CD4-positive, alpha-beta T cell treated with Interleukin-17A for 1 hour (primary cell): ENCODE data around the gene CPZ.

Experiments used
- DNase-seq: peaks from one replicate; pipeline ENCODE4 v3.0.0-alpha.2; 2020

CPZ gene

DNA sequence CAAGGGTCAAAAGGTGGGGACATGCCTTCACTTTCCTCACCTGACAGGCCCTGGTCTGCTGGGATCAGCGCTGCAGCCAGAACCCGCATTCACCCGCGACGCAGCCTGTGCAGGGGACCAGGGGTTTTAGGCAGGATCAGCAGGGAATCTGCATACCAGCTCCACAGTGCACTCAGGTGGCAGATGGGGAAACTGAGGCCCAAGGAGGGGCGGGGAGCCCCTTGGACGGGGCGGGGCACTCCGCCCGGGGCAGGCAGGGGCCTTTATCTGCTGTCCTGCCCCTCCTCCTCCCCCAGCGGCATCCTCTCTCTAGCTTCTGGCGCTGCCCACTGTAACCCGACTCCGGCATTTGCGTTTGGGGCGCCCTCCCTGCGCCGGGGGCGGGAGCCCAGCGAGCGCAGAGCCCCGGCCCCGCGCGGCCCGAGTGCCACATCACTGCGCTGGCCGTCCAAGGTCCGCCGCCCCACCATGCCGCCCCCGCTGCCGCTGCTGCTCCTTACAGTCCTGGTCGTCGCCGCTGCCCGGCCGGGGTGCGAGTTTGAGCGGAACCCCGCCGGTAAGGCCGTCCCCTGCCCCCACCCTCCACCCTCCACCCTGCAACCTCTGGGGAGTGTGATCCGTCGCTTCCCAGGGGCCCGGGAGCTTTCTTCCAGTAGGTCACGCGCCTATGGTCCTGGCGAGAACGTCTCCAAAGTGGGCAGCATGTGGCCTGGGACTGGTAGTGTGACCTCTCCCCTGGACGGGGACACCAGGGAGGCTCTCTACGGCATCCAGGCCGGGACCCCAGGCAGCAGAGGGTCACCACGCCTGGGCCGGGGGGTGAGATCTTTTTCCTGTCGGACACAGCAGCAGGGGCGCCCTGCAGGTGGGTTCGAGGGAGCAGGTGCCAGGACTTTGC lies at the start of gene CPZ:
Gene CPZ (plus strand): TSS at position 400 of the 898 bp plus-strand sequence. CDS start 69 bp downstream, at position 469.
- DNase-seq = no peak

DNA sequence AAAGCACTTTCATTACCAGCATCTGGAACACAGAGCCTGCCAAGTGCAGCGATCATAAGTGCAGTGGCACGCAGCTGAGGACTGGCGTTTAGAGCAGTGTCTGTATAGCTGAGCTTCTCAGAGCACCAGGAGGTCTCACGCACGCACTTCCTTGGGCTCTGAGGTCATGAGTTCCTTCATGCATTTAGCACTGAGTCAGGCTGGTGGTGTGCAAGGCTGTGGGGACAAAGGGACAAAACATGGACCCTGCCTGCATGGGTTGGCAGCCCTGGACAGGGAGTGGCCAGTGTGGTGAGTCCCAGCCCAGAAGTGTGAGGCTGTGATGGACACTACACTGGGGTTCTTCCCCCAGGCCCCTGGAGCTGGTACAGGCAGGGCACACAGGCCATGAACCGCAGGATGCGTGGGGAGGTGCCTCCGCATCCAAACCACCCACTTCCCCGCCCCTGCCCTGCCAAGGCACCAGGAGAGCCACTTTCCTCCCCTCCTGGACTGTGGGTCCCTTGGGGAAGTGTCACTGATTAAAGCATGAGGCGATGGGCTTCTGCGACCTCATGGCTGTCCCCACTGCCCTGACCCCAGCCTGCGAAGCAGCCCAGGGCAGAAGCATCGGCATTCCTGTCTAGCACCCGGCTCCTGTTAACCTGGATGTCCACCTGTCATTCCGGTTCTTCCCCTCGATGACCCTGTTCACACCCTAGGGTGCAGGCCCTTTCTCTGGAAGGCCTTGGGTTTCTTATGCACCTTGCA lies 49.6 kb upstream of the CPZ start:
- DNase-seq = no peak

DNA sequence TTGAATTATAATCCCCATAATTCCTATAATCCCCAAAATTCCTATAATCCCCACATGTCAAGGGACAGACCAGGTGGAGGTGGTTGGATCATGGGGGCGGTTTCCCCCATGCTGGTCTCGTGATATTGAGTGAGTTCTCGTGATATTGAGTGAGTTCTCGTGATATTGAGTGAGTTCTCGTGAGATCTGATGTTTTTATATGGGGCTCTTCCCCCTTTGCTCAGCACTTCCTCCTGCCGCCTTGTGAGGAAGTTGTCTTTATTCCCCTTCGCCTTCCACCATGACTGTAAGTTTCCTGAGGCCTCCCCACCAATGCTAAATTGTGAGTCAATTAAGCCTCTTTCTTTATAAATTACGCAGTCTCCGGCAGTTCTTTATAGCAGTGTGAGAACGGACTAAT lies 48.9 kb upstream of the CPZ start:
- DNase-seq = no peak

DNA sequence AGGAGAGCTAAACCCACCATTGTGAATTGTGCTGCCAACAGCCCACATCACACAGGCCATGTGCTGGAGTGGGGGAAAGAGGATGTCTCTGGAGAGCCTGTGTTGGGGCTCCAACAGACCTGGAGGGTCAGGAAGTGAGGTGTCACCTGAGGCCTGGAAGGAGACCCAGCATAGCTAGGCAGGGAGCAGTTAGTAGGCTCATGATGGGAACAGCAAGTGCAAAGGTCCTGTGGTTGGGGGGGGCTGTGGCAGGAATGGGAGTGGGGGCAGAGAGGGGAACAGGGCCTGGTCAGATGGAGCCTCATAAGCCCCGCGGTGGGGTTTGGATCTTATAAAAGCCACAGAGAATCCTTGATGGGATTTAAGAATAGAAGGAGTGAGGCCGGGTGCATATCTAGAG lies 48.3 kb upstream of the CPZ start:
- no peak for DNase-seq

DNA sequence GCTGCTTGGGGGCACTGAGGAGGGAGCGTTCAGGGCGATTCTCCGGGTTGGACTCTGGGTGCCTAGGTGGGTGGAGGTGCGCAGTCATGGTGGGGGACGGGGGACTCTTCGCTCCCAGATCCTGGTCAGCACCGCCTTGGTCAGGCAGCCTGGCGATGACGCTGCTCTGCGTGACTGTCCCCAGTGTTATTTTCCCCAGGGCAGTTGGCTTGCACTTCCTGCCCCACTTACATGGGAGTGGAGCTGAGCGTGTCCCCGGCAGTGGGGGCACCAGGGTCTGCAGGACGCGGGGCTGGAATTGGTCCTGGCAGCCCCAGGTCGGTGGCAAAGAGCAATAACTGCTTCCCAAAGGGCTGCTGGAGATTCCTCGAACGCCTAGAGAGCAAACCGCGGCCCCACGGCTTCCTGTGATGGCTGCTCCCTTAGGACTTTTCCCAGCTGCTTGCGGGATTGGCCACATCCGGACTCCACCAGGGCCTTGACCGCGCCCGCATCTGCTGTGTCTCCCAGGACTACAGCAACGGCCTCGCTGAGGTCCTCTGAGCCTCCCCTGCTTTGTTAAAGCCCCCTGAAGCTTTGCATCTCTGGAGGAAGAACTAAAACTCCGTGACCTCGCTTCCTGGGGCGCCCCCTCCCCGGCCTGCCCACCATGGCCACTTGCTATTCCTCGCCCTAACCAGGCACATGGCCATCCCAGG lies 47.7 kb upstream of the CPZ start:
- DNase-seq = no peak

DNA sequence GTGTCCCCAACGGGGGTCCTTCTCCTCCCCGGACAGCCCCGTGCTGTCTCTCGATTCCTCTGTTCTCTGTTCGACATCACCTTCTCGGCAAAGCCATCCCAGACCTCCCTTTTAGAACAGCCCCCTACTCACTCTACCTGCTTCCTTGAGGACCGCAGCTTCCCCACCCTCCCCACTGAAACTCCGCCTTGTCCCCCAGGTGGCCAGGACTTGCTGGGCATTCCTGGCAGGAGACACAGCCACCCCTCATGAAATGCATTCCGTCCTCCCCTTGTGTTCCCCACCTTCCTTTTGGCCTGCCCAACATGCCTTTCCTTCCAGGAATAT lies 47.2 kb upstream of the CPZ start:
- no peak for DNase-seq

DNA sequence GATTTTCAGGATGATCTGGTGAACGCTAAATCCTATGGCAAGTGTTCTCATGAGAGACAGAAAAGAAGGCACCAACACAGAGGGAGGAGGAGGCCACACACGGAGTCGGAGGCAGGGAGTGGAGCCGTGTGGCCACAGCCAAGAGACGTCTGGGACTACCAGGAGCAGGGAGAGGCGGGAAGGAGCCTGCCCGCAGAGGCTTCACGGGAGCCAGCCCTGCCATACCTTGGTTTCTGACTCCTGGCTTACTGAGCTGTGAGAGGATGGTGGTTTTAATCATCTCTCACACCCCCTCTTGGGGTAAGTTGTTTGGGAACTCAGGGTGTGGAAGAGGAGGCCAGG lies 45.8 kb upstream of the CPZ start:
- no peak for DNase-seq

DNA sequence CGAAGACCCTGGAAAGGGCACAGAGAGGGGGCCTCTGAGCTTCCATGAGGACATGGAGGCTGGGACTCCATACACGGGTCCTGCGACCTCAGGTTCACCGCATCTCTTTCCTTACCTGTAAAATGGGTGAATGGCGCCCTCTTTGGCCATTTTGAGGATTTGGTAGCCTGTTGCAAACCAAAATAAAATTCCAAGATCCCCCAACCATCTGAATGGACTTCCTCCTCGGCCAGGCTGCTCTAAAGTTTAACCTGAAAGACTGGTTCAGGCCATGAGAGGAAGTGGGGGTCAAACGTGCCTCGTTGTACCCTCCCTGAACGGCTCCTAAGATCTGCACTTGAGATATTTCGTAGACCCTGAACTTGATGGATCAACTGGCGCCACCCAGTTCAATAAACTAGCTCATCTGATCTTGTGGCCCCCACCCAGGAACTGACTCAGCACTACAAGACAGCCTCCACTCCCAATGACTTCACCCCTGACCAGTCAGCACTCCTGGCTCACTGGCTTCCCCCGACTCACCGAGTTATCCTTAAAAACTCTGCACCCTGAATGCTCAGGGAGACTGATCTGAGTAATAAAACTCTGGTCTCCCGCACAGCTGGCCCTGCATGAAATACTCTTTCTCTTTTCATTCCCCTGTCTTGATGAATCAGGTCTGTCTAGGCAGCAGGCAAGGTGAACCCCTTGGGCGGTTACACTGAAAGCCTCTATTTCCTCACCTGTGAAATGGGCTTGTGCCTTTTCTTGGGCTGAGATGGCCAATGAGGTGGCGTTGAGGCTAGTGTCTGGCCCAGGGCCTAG lies 45.3 kb upstream of the CPZ start:
- DNase-seq = no peak

DNA sequence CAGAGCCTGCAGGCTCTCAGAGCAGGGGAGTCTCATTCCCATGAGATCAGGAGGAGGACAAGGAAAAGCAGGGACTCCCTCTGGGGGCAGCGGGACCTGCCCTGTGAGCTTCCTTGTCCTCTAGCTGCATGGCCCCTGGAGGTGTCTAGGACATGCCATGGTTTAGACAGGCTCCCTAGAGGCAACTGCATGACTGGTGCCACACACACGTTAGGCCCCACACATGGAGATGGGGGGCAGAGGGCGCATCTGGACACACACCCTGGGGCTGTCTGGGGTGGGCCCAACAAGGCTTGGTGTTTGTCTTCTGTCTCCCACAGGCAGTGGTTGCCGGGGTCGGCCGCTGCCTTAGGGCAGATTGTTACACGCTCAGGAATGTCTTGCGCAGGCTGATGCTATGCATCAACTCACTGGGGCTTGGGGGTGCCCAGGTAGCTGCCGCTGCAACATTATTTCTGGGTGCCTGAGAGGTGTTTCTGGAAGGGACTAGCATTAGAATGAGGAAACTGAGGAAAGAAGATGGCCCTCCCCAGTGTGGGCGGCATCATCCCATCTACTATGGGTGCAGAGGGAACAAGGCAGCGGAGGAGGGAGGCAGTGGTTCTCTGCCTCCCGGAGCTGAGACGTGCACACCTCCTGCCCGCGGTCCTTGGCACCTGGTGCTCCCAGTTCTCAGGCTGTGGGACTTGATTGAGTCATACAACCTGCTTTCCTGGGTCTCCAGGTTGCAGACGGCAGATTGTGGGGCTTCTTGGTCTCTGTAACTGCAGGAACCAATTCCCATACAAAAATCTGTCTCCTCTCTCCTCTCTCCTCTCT lies 44.4 kb upstream of the CPZ start:
- no peak for DNase-seq

DNA sequence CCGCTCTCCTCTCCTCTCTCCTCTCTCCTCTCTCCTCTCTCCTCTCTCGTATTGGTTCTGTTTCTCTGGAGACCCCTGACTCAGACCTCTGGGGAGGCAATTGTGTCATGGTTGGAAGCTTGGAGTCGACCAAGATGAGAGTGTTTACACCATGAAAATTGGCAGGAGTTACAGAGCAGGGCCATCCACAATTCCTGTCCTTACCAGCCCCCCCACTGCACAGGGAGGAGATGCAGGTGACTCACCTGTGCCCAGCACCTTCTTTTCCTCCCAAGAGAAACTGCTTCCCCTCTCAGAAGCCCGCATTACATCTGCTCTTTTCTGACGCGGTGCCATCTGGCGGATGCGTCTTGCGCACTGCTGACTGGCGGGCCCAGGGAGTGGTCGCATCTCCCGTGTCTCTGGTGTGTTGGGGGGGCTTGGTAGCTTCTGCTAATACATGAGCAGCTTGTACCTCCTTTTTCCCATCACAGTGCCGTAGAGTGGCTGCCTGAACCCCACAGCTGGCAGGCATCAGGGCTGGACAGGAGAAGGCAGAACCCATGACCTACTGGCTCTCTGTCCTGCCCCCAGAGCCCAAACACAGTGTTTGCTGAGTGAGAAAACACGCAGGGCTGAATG lies 43.7 kb upstream of the CPZ start:
- DNase-seq = no peak

DNA sequence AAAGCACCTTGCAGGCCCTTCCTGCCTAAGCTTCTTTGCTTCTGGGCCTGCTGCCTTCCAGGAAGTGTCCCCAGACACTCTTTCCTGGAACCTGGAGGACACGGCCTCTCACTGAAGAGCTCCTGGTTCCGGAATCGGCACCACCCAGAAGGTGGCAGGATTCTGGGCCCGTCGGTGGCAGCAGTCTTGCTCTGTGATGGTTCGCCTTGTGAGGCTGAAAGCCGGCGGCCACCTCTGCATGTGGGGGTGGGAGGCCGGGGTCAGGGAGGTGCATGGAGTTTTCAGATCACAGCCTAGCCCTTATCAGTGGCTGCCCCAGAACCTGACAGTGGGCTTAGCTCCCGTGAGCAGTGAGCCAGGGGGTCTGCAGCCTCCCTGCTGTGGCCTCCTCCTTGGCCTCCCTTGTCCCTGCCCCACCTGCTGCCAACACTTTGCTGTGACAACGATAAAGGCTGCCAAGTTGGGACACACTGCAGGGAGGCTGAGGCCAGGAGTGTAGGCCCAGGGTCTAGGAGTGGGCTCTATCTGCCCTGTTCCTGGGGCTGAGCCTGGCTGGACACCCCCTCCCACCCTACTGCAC lies 43.1 kb upstream of the CPZ start:
- DNase-seq = no peak

DNA sequence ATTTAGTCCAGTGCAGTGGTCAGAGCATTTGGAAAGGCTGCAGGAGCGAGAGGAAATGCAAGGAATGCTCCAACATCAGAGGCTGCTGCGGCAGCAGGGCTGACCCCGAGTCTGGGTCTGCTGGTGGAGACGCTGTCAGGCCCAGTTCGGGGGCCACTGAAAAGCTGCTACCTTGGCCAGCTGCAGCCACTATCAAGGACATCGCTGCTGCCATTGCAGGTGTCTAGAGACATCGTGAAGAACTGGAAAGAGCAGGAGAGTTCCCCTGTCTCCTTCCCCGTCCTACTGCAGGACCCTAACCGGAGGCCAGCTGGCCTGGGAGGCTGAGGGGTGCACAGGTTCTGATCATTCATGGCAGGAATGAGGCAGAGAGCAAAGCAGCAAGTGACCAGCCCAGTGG lies 41.9 kb upstream of the CPZ start:
- no peak for DNase-seq

DNA sequence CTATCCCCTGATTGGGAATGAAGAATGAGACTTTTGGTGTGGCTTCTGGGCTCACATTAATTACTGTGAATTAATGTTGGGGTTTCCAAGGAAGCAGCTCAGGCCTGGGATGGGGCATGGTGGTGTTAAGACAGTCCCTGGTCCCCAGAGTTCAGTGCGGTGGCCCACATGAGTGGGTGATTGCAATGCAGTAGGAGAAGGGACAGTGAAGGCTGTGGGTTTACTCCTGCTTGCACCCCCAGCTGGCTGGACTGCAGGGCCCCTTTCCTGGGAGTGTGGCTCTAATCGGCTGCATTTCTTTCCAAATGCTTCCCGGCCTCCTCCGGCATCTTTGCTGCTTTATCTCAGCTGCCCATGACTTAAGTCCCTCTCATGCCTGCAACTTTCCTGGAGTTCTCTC lies 40.5 kb upstream of the CPZ start:
- DNase-seq = no peak

DNA sequence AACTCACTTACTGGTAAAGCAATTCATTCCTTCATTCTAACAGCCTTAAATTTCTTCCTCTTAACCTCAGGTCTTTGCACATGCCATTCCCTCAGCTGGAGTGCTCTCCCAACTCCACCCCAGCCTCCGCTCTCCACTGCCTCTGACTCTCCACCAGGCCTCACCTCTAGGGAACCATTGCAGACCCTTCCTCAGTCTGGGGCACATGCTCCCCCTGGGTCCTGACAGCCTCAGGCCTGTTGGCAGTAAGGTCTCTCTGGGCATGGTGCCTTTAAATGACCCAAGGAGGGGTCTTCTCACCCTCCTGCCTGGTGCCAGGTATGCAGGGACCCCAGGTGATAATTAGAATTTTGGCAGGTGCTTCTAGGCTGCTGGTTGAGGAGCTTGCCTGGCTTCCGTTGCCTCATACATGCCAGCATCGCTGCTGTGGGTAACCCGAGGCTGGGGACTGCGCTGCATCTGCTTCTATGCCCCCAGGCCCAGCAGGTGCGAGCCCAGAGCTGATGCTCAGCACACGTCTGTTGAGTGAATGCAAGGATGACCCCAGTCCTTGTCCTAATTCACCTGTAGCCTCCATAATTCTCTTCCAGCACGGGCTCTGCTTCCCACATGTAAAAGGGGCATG lies 39.9 kb upstream of the CPZ start:
- DNase-seq = no peak

DNA sequence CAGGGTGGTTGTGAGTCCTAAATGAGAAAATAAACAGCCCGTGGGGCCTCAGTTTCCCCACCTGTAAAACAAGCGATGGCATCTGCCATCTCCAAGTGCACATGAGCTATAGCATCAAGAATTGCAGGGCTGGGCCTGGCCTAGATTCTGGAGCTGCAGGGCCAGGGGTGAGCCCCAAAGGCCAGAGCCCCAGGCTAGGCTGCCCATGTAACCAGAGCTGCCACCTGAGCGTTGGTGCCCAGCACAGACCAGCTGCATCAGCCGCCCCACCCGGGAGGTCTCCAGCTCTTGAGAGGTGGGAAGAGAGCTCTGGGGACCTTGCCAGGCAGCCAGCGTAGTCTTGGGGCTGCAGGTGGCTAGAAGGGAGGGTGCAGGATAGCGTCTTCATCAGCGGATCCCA lies 39.3 kb upstream of the CPZ start:
- DNase-seq = no peak

DNA sequence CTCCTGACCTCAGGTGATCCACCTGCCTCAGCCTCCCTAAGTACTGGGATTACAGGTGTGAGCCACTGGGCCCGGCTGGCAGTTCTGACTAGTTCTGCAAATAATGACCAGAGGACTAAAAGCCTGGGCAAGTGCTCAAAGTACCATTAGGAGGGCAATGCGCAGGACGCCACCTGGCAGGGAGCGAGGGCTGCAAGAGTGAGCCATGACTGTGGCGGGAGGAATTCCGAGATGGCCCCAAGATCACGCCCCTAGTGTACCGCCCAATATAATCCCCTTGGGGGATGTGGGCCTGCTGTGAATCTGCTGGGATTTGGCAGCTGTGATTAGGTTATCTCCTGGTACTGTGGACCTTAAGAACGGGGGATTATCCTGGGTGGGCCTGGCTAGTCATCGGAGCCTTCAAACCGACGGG lies 38.6 kb upstream of the CPZ start:
- no peak for DNase-seq

DNA sequence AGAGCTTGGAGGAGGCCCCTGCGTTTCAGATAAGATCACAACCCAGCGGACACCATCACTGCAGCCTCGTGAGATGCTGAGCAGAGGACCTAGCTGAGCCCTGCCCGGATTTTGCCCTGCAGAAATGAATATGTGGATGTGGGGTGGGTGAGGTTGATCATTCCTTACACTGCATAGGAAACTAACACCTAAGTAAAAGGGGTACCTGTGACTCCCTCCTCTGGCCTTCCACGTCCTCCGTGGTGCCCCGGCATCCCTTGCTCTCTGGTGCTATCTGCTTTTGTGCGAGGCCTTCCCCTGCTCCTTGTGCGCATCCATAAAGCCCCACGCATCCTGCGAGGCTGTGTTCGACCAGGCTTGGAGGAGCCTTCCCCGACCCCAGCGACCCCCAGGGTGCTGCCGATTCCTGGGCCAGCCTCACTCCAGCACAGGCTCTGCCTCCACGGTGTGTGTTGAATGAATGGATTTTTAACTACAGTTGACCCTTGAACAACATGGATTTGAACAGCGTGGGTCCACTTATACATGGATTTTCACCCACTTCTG lies 37.9 kb upstream of the CPZ start:
- DNase-seq = no peak

DNA sequence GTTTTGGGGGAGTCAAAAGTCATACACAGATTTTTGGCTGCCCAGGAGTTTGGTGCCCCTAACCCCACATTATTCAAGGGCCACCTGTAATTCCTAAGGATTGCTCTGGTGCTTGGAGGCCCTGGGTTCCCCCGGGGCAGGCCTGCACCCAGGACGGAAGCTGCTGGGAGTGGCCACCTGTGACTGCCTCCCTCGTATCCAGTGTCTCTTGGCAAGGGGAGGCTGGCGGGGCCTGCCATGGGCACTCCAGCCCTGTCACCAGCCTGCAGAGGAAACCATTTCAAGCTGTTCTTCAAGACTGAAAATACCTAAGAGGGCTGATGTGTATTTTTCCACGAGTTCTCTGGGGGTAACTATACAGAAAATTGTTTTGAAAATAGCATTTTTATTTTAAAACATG lies 36.8 kb upstream of the CPZ start:
- DNase-seq = no peak

DNA sequence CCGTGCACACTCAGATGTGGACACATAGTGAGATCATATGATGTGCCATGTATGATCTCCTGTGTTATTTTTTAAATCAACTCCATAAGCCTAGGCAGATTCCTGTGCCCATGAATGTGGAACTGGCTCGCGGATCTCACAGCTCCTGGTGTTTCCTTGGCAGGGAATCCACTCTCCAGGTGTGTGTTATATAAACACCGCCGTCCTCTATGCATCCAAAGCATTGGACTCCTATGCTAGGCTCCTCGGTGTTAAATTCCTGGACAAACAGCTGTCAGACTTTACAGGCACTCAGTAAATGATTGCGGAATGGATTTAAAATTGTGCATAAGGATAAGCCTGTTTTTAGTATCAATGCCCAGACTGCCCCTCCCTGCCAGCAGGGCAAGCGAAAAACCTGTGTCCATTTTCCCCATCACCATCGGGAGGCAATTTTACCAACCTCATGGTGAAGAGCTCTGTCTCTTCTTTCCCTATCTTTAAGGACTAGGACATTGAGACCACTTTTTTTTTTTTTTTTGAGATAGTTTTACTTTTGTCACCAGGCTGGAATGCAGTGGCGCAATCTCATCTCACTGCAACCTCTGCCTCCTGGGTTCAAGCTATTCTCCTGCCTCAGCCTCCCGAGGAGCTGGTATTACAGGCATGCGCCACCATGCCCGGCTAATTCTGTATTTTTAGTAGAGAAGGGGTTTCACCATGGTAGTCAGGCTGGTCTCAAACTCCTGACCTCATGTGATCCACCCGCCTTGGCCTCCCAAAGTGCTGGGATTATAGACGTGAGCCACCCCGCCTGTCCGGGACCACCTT lies 36.0 kb upstream of the CPZ start:
- no peak for DNase-seq
